ENCODE results near the gene LRMDA.

DNA sequence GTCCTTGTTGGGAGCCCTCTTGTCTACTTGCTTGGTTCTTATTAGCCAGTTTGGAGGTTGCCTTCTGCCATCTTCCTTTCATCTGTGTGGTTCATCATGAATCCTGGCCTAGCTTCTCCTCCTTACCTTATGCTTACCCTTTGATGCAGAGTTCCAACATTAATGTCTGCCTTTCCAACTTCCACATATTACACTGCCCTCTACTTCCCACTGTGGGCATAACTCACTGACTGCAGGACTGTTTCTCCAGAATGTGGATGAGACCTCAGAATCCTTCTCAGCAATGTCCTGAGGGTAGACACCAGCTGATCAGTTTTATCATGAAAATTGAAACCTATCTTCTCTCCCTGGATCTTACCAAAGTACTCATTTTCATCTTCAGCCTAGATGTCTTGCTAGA is 491.0 kb downstream of the LRMDA start:
- TF ChIP-seq CTCF (IDR thresholded peaks at IDR 0.05) (peak in 1 of 4 experiments; percentile 6), POLR2A (IDR thresholded peaks at IDR 0.05) (no peak)
